H7 (cell line): ENCODE results near the gene NQO2. TPM values are rescaled to one million over a fixed set of nuclear protein-coding genes. Genes with fewer than 3 reads are reported as not detected.

Source experiments
- DNase-seq: peaks from one replicate; pipeline ENCODE4 v3.0.0; 2012
- H3K27me3 ChIP-seq: 2 replicates; pipeline ENCODE4 v1.6.0; 2011; ENCODE audit warnings: mild to moderate bottlenecking, low read length; ENCODE audit not compliant: control insufficient read depth, insufficient read depth
- H3K36me3 ChIP-seq: replicated peaks from 2 replicates; pipeline ENCODE4 v1.5.1; 2011; ENCODE audit warnings: low read length; ENCODE audit not compliant: control insufficient read depth, insufficient read depth
- H3K4me3 ChIP-seq: 2 replicates; pipeline ENCODE4 v1.5.1; 2011; ENCODE audit warnings: low read depth, mild to moderate bottlenecking, control low read depth, low read length, moderate library complexity; ENCODE audit not compliant: insufficient read depth
- total RNA-seq: library from RNA; depleted of rRNA; stranded (reverse); fragments of >200 nt; shearing (Covaris generic); gene quantifications from 2 replicates; pipeline ENCODE4 v1.2.3, GENCODE V29; 2014; rRNA removed

The NQO2 gene
- total RNA-seq, 1 experiment from 2014 or later, result 76.0 TPM

GRCh38 chr6:3068329-3069214, 68.9 kb downstream of the NQO2 start, which contains the start of gene RIPK1:
Gene RIPK1, plus strand, starts transcription at chr6:3068494. Its CDS starts 8,330 bp downstream, at chr6:3076824.
- Histone ChIP-seq H3K36me3 (no peaks in the 10 kb centered on the region), H3K27me3 (peaks cover 2% of the 10 kb centered on the region; the same call in 1 of the 2 replicates), H3K4me3 (peak within 1 kb of the TSS; percentile 87)
- peak; percentile 97 for DNase-seq

Other genes with a start within 250 kb of the NQO2 start
- gene MYLK4, start 249.0 kb upstream of the NQO2 start, total RNA-seq, result 0.03 and 0.07 TPM in 2 replicates
- 50.5 and 56.1 TPM in 2 replicates for gene WRNIP1, start 234.5 kb upstream of the NQO2 start, total RNA-seq
- gene SERPINB1, start 158.0 kb upstream of the NQO2 start, total RNA-seq, result 13.6 and 14.1 TPM in 2 replicates
- 46.4 and 57.1 TPM in 2 replicates for gene SERPINB9, start 96.6 kb upstream of the NQO2 start, total RNA-seq
- gene SERPINB6, start 28.3 kb upstream of the NQO2 start, total RNA-seq, result 26.8 and 34.1 TPM in 2 replicates
- gene RIPK1, start 68.6 kb downstream of the NQO2 start, total RNA-seq, result 8.9 and 9.3 TPM in 2 replicates
- gene BPHL, start 118.8 kb downstream of the NQO2 start, total RNA-seq, result 30.7 and 38.1 TPM in 2 replicates
- 789 and 839 TPM in 2 replicates for gene TUBB2A, start 157.7 kb downstream of the NQO2 start, total RNA-seq
- 1,817 and 1,848 TPM in 2 replicates for gene TUBB2B, start 227.8 kb downstream of the NQO2 start, total RNA-seq